ENCODE data around the gene LPIN3.

Gene LPIN3

DNA sequence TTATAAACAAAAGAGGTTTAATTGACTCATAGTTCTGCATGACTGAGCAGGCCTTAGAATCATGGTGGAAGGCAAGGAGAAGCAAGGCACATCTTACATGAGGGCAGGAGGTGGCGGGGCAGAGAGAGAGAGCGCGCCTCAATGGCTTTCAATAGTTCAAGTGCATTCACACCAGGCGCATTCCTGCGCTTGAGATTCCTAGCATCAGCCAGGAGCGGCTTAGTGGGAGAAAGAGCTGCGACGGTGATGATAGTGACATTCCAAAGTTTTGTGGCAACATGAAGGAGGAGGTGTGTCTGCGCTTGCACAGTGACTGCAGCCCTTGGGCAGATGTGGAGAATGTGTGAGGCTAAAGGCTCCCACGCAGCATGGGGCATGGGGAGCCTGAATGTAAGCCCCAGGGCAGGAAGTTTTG, 51.0 kb downstream of the LPIN3 start:
- peaks cover 11% of the 10 kb centered on the region for H3K27me3 Mint-ChIP-seq (ENCODE audit: low read depth, poor library complexity)
- no peaks in the 10 kb centered on the region for H3K36me3 Mint-ChIP-seq (ENCODE audit: low read depth)
- TF ChIP-seq, protein P1, sequence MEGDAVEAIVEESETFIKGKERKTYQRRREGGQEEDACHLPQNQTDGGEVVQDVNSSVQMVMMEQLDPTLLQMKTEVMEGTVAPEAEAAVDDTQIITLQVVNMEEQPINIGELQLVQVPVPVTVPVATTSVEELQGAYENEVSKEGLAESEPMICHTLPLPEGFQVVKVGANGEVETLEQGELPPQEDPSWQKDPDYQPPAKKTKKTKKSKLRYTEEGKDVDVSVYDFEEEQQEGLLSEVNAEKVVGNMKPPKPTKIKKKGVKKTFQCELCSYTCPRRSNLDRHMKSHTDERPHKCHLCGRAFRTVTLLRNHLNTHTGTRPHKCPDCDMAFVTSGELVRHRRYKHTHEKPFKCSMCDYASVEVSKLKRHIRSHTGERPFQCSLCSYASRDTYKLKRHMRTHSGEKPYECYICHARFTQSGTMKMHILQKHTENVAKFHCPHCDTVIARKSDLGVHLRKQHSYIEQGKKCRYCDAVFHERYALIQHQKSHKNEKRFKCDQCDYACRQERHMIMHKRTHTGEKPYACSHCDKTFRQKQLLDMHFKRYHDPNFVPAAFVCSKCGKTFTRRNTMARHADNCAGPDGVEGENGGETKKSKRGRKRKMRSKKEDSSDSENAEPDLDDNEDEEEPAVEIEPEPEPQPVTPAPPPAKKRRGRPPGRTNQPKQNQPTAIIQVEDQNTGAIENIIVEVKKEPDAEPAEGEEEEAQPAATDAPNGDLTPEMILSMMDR (IDR thresholded peaks at IDR 0.05), result no peak
- peaks cover 43% of the 10 kb centered on the region for H3K4me1 Mint-ChIP-seq
- no peaks in the 10 kb centered on the region for H3K9me3 Mint-ChIP-seq
- DNase-seq, result no peak
- H3K4me3 Mint-ChIP-seq, result no peak overlapping the region
- peak overlapping the region; percentile 52 for H3K27ac Mint-ChIP-seq

DNA sequence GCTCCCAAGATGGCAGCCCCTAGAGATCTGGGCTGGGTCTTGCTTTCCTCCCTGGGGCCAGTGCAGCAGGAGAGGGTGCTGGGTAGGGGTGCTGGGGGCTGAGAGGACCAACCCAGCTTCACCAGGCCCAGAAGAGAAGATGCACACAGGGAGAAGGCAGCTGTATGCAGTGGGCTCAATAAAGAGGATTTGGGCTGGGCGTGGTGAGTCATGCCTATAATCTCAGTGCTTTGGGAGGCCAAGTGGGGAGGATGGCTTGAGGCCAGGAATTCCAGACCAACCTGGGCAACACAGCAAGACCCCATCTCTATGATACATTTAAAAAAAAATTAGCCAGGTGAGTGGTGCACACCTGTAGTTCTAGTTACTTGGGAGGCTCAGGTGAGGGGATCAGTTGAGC, 51.7 kb downstream of the LPIN3 start:
- Mint-ChIP-seq H3K27ac (peak overlapping the region; percentile 52), H3K4me1 (peaks cover 37% of the 10 kb centered on the region), H3K9me3 (no peaks in the 10 kb centered on the region), H3K36me3 (ENCODE audit: low read depth) (no peaks in the 10 kb centered on the region), H3K27me3 (ENCODE audit: low read depth, poor library complexity) (peaks cover 11% of the 10 kb centered on the region), H3K4me3 (no peak overlapping the region)
- TF ChIP-seq, protein P1 (IDR thresholded peaks at IDR 0.05), result no peak
- no peak for DNase-seq

DNA sequence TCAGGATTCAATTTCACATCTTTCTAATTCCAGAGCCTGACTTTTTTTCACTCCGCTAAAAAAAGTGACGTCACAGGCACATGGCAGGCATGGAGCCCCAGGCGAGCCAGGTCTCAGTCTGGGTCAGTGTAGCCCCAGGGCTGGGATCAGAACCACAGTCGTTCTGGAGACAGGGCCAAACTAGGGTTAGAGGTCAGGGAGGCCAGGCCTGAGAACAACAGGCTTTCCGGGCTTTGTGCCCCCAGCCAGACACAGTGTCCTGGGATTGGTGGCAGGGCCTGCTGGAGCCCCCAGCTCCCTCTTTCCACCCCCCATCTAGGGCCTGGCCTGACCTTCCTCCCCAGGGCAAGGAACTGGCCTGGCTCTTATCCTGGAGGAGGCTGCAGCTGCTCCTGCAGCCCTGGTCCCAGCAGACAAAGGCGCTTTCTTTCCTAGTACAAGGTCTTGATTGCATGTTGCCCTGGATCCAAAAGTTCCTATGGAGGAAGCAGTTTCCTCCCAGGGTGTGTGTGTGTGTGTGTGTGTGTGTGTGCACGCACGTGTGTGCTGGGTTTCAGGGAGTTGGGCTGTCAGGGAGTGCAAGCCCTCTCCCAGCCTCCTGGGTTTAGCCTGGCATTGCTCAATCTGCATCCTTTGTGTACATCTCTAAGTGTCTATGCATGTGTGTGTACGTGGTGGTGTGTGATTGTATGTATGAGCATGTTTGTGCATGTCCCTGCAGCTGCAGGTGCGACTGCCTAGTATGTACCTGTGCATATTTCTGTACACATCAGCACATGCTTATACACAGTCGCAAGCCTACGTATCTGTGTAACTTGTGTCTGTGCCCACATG, 52.5 kb downstream of the LPIN3 start:
- DNase-seq, result no peak
- no peaks in the 10 kb centered on the region for H3K9me3 Mint-ChIP-seq
- H3K27me3 Mint-ChIP-seq (ENCODE audit: low read depth, poor library complexity), result peaks cover 11% of the 10 kb centered on the region
- H3K4me1 Mint-ChIP-seq, result peaks cover 33% of the 10 kb centered on the region
- no peak overlapping the region for H3K4me3 Mint-ChIP-seq
- H3K36me3 Mint-ChIP-seq (ENCODE audit: low read depth), result no peaks in the 10 kb centered on the region
- no peak overlapping the region for H3K27ac Mint-ChIP-seq
- TF ChIP-seq, protein P1 (IDR thresholded peaks at IDR 0.05), result no peak

DNA sequence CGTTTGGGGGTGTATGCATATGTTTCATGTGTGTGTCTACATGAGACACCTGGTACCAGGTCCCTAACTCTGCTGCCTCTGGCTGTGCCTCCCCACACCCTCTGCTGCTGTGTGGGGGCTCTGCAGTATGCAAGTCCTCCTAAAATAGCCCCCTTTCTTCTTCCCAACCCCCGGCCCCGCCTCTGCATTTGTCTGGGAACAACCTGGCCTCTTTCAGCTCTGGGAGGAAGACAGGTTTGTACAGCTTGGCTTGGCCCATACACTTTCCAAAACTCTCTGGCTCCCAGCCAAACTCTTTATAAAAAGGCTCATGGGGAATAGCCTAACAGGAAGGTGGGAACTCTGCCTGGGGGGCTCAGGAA, 53.1 kb downstream of the LPIN3 start:
- H3K27ac Mint-ChIP-seq, result no peak overlapping the region
- peaks cover 36% of the 10 kb centered on the region for H3K4me1 Mint-ChIP-seq
- peaks cover 11% of the 10 kb centered on the region for H3K27me3 Mint-ChIP-seq (ENCODE audit: low read depth, poor library complexity)
- no peaks in the 10 kb centered on the region for H3K36me3 Mint-ChIP-seq (ENCODE audit: low read depth)
- no peak for DNase-seq
- TF ChIP-seq, protein P1 (IDR thresholded peaks at IDR 0.05), result no peak
- H3K9me3 Mint-ChIP-seq, result no peaks in the 10 kb centered on the region
- no peak overlapping the region for H3K4me3 Mint-ChIP-seq

DNA sequence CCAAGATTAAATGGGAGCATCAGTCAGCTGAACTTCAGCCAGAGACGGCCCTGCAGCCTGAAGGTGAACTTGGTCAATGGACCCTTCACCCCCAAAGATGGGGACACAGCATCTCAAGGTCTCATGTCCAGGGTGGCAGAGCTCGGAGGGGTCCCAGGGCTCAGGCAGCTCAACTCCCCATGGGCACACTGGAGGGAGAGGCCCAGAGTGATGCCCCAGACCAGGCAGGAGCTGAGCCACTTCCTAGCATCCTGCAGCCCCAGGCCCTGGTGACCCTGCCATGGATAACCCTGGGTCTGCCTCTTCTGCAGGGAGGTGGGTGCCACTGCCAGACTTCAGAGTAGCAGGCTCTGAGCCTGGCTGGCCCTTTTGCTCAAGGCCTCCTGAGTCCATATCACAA, 53.5 kb downstream of the LPIN3 start:
- TF ChIP-seq, protein P1 (IDR thresholded peaks at IDR 0.05), result no peak
- no peak overlapping the region for H3K4me3 Mint-ChIP-seq
- peaks cover 36% of the 10 kb centered on the region for H3K4me1 Mint-ChIP-seq
- peaks cover 11% of the 10 kb centered on the region for H3K27me3 Mint-ChIP-seq (ENCODE audit: low read depth, poor library complexity)
- DNase-seq, result no peak
- H3K27ac Mint-ChIP-seq, result no peak overlapping the region
- no peaks in the 10 kb centered on the region for H3K36me3 Mint-ChIP-seq (ENCODE audit: low read depth)
- no peaks in the 10 kb centered on the region for H3K9me3 Mint-ChIP-seq
